MM.1S (cell line): Measurements from ENCODE around the gene PJA1.

ENCODE experiments used
- DNase-seq: peaks from one replicate; pipeline ENCODE4 v3.0.0-alpha.2; 2015
- H2AFZ ChIP-seq: fragments of 300-600 bp; sonication (generic); 2 replicates; pipeline ENCODE4 v1.6.0; 2016; ENCODE audit warnings: antibody characterized with exemption, low read length
- H3F3A ChIP-seq: fragments of 300-600 bp; sonication (generic); 2 replicates; pipeline ENCODE4 v1.6.1; 2016; ENCODE audit warnings: mild to moderate bottlenecking, antibody characterized with exemption, low read length, moderate library complexity, mixed read lengths; ENCODE audit not compliant: insufficient read depth
- H3K27ac ChIP-seq: fragments of 300-600 bp; sonication (generic); 2 replicates; pipeline ENCODE4 v1.5.1; 2016; ENCODE audit warnings: mild to moderate bottlenecking, low read length
- H3K27me3 ChIP-seq: fragments of 300-600 bp; sonication (generic); replicated peaks from 2 replicates; pipeline ENCODE4 v1.6.0; 2016; ENCODE audit warnings: low read length; ENCODE audit not compliant: insufficient read depth
- H3K36me3 ChIP-seq: fragments of 300-600 bp; sonication (generic); replicated peaks from 2 replicates; pipeline ENCODE4 v1.6.1; 2016; ENCODE audit warnings: mild to moderate bottlenecking, low read length, mixed read lengths; ENCODE audit not compliant: insufficient read depth
- H3K4me1 ChIP-seq: fragments of 300-600 bp; sonication (generic); 2 replicates; pipeline ENCODE4 v1.6.1; 2016; ENCODE audit warnings: low read length, mixed read lengths
- H3K4me2 ChIP-seq: fragments of 300-600 bp; sonication (generic); 2 replicates; pipeline ENCODE4 v1.6.0; 2016; ENCODE audit warnings: low read depth, low read length
- H3K4me3 ChIP-seq: fragments of 300-600 bp; sonication (generic); 2 replicates; pipeline ENCODE4 v1.5.1; 2016; ENCODE audit warnings: low read length, mixed read lengths
- H3K79me2 ChIP-seq: fragments of 300-600 bp; sonication (generic); 2 replicates; pipeline ENCODE4 v1.6.1; 2016; ENCODE audit warnings: mixed run types, low read length, mixed read lengths
- H3K9ac ChIP-seq: fragments of 300-600 bp; sonication (generic); 2 replicates; pipeline ENCODE4 v1.6.1; 2016; ENCODE audit warnings: low read length, mixed read lengths
- H3K9me2 ChIP-seq: fragments of 300-600 bp; sonication (generic); replicated peaks from 2 replicates; pipeline ENCODE4 v1.6.1; 2016; ENCODE audit warnings: mild to moderate bottlenecking, low read length, mixed read lengths; ENCODE audit not compliant: insufficient read depth
- H3K9me3 ChIP-seq: fragments of 300-600 bp; sonication (generic); replicated peaks from 2 replicates; pipeline ENCODE4 v1.6.1; 2016; ENCODE audit warnings: mild to moderate bottlenecking, low read length, mixed read lengths; ENCODE audit not compliant: insufficient read depth
- H4K20me1 ChIP-seq: fragments of 300-600 bp; sonication (generic); 2 replicates; pipeline ENCODE4 v1.6.1; 2016; ENCODE audit warnings: mild to moderate bottlenecking, low read length, moderate library complexity, mixed read lengths; ENCODE audit not compliant: insufficient read depth
- CTCF ChIP-seq: fragments of 300-600 bp; sonication (generic); IDR thresholded peaks from 2 replicates; pipeline ENCODE4 v1.5.1; 2016; ENCODE audit warnings: antibody characterized with exemption, low read length, mixed read lengths
- EZH2 ChIP-seq: fragments of 300-600 bp; sonication (generic); optimal IDR thresholded peaks from 2 replicates; pipeline ENCODE3; 2017; ENCODE audit warnings: low read depth, mild to moderate bottlenecking, antibody characterized with exemption, low read length, mixed read lengths
- EZH2phosphoT487 ChIP-seq: fragments of 300-600 bp; sonication (generic); IDR thresholded peaks from 2 replicates; pipeline ENCODE4 v1.6.1; 2018; ENCODE audit warnings: antibody characterized with exemption, low read length

Gene PJA1

GRCh38 chrX:69148946-69149345 lies 16.3 kb downstream of the PJA1 start:
- H3K4me2 ChIP-seq, result no peak overlapping the region
- no peaks in the 10 kb centered on the region for H3K9me2 ChIP-seq
- H3K9me3 ChIP-seq, result no peaks in the 10 kb centered on the region
- H3K4me3 ChIP-seq, result no peak overlapping the region
- H3K79me2 ChIP-seq, result no peaks in the 10 kb centered on the region
- TF ChIP-seq EZH2phosphoT487, result no peak
- TF ChIP-seq EZH2, result no peak
- TF ChIP-seq CTCF, result no peak
- no peak overlapping the region for H3K9ac ChIP-seq
- no peaks in the 10 kb centered on the region for H3K36me3 ChIP-seq
- no peak overlapping the region for H3K27ac ChIP-seq
- no peaks in the 10 kb centered on the region for H3F3A ChIP-seq
- H3K27me3 ChIP-seq, result no peaks in the 10 kb centered on the region
- no peak for DNase-seq
- no peaks in the 10 kb centered on the region for H4K20me1 ChIP-seq
- no peaks in the 10 kb centered on the region for H3K4me1 ChIP-seq
- no peak overlapping the region for H2AFZ ChIP-seq

- Histone ChIP-seq H2AFZ (no peak overlapping the region), H3K4me1 (no peaks in the 10 kb centered on the region)
These were observed 18.5 kb downstream of the PJA1 start for GRCh38 chrX:69146739-69147138.

GRCh38 chrX:69145714-69146113 lies 19.5 kb downstream of the PJA1 start:
- no peak overlapping the region for H2AFZ ChIP-seq
- H3K4me2 ChIP-seq, result no peak overlapping the region
- H3K79me2 ChIP-seq, result no peaks in the 10 kb centered on the region
- H3K9ac ChIP-seq, result no peak overlapping the region
- no peaks in the 10 kb centered on the region for H3K27me3 ChIP-seq
- no peaks in the 10 kb centered on the region for H3F3A ChIP-seq
- H3K4me1 ChIP-seq, result no peaks in the 10 kb centered on the region
- no peaks in the 10 kb centered on the region for H3K36me3 ChIP-seq
- no peak overlapping the region for H3K4me3 ChIP-seq
- no peak overlapping the region for H3K27ac ChIP-seq
- TF ChIP-seq CTCF (no peak), EZH2phosphoT487 (no peak), EZH2 (no peak)
- no peak for DNase-seq
- no peaks in the 10 kb centered on the region for H3K9me3 ChIP-seq
- H4K20me1 ChIP-seq, result no peaks in the 10 kb centered on the region
- no peaks in the 10 kb centered on the region for H3K9me2 ChIP-seq

More at GRCh38 chrX:69146739-69147138, 18.5 kb downstream of the PJA1 start:
- Histone ChIP-seq H3K79me2 (no peaks in the 10 kb centered on the region), H3K27ac (no peak overlapping the region), H4K20me1 (no peaks in the 10 kb centered on the region), H3K36me3 (no peaks in the 10 kb centered on the region), H3F3A (no peaks in the 10 kb centered on the region), H3K9me2 (no peaks in the 10 kb centered on the region), H3K9me3 (no peaks in the 10 kb centered on the region), H3K27me3 (no peaks in the 10 kb centered on the region), H3K9ac (no peak overlapping the region), H3K4me3 (no peak overlapping the region), H3K4me2 (no peak overlapping the region)
- no peak for DNase-seq
- TF ChIP-seq CTCF, result no peak
- no peak for TF ChIP-seq EZH2phosphoT487
- TF ChIP-seq EZH2, result no peak
